Measurements from ENCODE around the gene PRR27.
"Not testable (repeated sequence)": the region's sequence is repeated elsewhere in the genome, so short reads cannot be mapped to it uniquely, and the experiment has no call there.

PRR27 gene

GRCh38 chr4:70195425-70195824, 41.4 kb downstream of the PRR27 start, which contains the start of gene ODAM:
Gene ODAM, plus strand, starts transcription at chr4:70195725. Its CDS starts 819 bp downstream, at chr4:70196544.
- TF ChIP-seq, protein P1, sequence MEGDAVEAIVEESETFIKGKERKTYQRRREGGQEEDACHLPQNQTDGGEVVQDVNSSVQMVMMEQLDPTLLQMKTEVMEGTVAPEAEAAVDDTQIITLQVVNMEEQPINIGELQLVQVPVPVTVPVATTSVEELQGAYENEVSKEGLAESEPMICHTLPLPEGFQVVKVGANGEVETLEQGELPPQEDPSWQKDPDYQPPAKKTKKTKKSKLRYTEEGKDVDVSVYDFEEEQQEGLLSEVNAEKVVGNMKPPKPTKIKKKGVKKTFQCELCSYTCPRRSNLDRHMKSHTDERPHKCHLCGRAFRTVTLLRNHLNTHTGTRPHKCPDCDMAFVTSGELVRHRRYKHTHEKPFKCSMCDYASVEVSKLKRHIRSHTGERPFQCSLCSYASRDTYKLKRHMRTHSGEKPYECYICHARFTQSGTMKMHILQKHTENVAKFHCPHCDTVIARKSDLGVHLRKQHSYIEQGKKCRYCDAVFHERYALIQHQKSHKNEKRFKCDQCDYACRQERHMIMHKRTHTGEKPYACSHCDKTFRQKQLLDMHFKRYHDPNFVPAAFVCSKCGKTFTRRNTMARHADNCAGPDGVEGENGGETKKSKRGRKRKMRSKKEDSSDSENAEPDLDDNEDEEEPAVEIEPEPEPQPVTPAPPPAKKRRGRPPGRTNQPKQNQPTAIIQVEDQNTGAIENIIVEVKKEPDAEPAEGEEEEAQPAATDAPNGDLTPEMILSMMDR (IDR thresholded peaks at IDR 0.05): no peak
- H3K27ac ChIP-seq: no peak within 1 kb of the TSS

- H3K27ac ChIP-seq: no peak overlapping the region
- no peak for TF ChIP-seq ZFX (IDR thresholded peaks at IDR 0.05; ENCODE audit: borderline replicate concordance)
- TF ChIP-seq, protein P1 (IDR thresholded peaks at IDR 0.05): no peak
Observed at GRCh38 chr4:70196857-70197256, 42.8 kb downstream of the PRR27 start.

- H3K27ac ChIP-seq: no peak overlapping the region
- no peak for TF ChIP-seq ZFX (IDR thresholded peaks at IDR 0.05; ENCODE audit: borderline replicate concordance)
- TF ChIP-seq, protein P1 (IDR thresholded peaks at IDR 0.05): no peak
Observed at GRCh38 chr4:70197842-70198241, 43.8 kb downstream of the PRR27 start.

DNA sequence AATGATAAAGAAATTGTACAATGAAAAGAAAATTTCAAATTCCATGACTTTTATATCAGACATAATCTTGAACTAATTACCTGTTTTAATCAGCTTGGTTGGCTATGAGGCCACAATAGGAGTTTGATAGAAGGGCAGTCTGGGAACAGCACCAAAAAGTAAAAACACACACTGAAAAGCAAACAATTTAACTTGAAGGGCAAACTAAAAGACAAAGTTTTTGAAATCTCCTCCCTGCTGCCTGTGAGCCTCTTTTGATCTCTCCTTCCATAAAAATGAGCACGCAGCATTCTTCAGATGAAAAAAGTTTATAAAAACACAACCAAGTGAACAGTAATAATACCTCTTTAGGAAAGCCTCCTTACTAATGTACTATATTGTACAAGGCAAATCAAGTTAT, 49.6 kb downstream of the PRR27 start:
- no peak for TF ChIP-seq ZFX (IDR thresholded peaks at IDR 0.05; ENCODE audit: borderline replicate concordance)
- TF ChIP-seq, protein P1 (IDR thresholded peaks at IDR 0.05): no peak
- H3K27ac ChIP-seq: no peak overlapping the region

DNA sequence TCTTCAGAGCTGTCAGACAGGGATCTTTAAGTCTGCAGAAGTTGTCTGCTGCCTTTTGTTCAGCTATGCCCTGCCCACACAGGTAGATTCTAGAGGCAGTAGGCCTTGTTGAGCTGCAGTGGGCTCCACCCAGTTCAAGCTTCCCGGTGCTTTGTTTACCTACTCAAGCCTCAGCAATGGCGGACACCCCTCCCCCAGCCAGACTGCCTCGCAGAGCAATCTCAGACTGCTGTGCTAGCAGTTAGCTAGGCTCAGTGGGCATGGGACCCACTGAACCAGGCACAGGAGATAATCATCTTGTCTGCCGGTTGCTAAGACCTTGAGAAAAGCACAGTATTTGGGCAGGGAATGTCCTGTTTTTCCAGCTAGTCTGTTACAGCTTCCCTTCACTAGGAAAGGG, 58.7 kb downstream of the PRR27 start:
- not testable (repeated sequence) for H3K27ac ChIP-seq
